GM19467 (cell line): Measurements from ENCODE around the gene ATG2A.

Experiments used
- ATAC-seq: cut with Tn5 transposase; IDR thresholded peaks from one replicate; pipeline ENCODE4 v1.9.1; 2021; ENCODE audit warnings: mild to moderate bottlenecking, moderate library complexity; ENCODE audit not compliant: unreplicated experiment

The ATG2A gene

DNA sequence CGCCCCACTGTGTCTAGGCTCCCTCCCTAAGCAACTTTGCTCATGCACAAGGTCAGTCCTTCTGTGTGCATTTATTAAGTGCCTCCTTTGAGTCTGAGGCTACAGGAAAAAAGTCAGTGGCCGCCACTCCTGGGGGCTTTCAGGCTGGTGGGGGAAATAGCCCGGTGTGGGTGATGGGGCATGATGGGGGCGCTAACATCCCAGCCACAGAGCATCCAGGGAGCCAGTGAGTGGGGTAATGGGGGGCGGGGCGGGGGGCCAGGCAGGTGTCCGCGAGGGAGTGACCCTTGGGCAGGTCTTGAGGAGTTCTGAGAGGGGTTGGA, 28.6 kb downstream of the ATG2A start:
- ATAC-seq: no peak

DNA sequence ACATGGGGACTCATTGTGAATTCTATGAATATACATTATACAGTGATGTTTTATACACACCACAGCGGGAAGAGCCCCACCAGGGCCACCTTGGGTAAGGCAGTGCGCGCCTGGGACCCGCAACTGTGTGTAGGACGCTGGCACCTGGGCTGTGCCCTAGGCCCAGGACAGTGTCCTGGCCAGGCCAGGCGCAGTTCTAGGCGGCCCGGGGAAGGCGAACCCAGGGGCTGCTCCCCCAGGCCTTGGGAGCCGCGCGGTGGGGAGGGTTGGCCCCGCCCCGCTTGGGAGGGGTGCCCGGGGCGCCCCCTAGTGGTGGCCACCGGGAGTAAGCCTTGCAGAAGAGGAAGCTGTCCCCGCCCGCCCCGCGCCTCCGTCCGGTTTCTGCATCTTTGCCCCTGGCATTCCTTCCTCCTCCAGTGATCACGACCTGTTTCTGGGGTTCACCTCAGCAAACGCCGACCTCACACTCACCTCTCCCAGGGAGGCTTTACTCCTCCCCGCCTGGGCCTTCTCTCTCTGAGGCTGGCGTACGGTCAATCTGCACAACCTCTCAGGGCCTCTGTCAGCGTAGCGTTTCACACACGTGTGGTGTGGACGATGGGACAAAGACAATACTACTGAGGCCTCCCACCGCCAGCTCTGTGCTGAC, 29.1 kb downstream of the ATG2A start:
- no peak for ATAC-seq

DNA sequence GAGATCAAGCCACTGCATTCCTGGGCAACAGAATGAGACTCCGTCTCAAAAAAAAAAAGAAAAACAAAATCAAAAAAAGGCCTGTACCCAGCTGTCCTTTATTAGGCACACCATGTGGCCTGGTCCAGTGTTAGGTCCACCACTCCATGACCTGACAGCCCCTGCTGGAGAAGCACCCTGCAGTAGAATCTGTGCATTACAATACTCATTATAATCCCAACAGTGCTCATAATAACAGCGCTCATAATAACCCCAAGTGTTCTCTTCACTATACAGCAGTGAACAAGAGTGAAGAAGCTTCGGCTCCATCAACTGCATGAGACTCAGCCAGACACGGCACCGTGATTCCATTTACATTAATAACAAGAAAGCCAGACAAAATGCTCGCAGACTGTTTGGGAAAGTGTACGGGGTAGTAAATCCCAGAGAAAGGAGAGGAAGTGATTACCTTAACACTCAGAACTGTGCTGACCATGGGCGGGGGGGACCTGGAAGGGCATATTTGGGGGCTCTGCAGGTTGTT, 29.7 kb downstream of the ATG2A start:
- no peak for ATAC-seq

DNA sequence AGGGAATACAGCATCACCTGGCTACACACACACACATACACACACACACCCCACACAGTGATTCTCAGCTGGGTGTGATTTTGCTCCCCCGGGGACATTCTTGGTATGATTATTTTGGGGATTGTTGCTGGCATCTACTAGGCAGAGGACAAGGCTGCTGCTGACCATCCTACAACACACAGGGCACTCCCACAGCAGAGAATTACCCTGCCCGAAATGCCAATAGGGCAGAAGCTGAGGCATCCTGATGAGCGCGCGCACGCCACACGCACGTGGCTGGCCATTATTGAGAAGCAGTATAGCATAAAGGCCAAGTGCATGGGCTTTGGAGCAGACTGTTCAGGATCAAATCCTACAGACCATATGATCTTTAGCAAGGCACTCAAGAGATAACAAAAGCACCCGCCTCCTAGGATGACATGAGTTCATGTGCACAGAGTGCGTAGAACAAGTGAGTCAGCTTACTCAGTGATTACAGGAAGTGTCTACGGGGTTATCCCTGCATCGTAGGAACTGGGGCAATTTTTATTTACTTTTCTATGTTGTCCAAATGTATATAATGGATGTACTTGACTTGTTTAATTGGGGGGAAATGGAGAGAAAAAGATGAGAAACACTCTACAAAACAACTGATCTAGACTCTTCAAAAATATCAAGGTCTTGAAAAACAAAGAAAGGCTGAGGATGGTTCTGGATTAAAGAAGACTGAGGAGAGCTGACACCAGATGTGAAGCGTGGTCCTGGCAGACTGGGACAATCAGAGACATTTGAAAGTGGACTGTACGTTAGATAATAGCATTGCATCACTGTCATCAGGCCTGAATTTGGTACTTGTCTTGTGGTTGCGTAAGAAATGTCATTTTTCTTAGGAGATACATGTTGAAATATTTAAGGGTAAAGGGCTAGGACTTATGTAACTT, 31.4 kb downstream of the ATG2A start:
- ATAC-seq: no peak

DNA sequence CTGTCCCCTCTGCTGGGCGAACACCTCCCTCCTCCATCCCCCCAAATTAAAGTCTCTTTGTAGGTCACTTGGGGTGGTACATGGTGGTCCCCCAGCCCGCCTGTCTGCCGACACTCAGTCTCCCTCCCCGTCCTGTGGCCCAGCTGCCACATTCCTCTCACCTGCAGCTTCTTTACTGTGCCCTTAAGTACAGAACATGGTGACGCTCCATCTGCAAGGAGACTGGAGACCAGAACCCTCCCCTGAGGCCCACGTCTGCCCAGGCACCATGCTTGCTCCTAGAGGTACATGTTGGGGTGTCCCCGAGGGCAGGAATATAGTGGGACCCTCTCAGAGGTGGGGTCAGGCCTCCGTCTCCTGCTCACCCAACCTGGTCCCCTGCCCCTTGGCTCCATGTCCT, 33.0 kb downstream of the ATG2A start:
- no peak for ATAC-seq

DNA sequence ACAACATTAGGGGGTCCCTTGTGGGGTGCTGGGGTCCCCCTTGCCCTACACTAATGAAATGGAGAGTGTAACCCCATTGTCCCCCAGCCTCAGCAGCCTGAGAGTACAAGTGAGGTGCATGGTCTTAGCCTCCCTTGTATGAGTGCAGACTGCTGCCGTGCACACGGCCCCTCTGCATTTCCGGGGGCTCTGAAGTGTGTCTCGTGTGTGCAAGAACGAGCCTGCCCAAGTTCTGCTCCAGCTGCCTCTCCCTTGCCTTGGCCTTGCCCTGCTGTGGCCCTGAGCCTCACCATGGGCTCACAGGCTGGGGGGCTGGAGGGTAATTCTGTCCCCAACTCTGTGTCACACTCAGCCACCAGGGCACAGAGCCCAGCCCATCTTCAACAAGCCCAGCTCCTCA, 33.4 kb downstream of the ATG2A start:
- ATAC-seq: no peak

DNA sequence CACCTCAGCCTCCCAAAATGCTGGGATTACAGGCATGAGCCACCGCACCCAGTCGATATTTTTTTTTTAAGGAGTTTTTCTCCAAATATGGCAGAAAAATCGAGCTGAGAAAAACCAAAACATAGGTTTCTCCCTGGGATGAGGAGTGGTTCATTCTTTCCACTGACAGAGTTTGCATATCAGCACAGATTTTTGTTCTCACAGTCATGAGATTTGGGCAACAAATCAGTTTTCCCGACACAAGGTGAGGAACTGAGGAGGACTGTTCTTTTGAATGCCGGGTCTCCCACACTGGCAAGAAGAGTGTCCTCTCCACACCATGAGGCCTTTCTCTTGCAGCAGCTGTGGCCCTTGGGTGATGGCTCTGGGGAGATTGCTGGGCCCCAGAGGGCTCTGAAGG, 34.8 kb downstream of the ATG2A start:
- no peak for ATAC-seq

DNA sequence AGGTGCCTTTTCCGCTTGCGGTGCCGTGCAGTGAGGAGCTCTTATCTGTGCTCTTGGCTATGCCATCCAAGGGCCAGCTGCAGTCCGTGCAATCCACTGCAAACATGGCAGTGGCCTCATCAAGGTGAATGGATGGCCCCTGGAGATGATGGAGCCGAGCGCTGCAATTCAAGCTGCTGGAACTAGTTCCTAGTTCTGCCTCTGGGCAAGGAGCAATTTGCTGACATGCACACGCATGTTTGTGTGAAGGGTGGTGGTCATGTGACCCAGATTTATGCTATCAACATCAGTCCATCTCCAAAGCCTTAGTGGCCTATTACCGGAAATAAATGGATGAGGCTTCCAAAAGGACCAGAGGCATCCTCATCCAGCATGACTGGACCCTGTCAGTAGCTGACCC, 35.5 kb downstream of the ATG2A start:
- no peak for ATAC-seq

DNA sequence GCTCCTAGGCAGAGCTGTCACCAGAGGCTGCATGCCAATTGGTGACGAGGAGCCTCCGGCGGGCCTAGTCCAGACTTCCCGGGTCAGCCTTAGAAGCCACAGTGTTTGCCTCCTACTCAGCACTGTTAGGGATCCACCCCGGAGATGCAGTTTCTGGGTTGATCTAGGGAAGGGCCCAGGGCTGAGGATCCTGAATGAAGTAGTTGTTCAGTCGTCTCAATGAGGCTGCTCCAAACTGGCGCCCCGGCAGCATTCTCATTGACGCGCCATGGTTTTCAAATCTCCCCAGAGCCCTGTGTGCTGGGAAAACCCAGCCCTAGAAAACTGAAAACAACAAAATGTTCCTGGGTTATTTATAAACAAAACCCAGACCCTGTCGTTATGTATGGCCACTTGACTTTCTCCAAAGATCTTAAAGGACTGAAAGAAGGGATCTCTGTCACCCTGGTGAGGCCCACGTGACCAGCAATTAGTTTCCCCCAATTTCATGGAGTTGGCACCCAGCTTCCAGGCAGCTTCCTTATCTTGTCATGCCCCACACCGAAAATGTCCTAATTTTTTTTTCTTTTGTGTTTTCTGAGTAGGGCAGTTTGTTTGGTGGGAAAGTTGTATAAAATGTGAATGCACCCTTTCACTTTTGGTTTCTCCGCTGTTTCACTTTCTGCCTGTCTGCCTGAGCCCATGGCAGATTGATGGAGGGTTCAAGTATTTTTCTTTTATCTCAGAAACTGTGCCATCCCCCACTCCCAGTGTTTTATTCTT, 36.6 kb downstream of the ATG2A start:
- no peak for ATAC-seq

DNA sequence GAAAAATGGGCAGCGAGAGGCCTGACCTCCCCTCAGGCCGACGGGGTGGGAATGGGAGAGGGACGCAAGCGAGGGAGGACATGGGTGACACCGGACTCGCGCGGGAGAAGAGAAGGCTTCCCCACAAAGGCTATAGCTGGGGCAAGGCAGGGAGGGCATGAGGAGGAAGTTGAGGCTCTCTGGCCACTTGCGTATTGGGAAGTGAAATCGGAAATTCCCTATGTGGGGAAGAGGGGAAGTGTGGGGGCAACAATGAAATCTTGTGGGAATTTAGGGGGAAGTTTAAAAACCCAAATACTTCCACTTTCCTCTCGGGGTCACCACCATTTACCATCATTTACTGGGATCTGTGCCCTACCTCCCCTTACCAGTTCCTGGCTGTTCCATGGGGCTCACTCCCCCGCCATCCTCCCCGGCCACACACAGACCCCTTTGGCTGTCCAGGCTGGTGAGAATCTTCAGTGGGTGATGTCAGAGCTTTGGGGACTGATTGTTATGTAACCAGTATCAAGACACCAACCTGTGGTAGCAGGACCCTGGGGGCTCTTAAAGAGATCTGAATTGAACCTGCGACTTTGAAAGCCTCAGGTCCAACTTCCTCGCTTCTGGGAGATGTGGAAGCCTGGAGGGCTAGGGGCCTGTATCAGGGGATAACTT, 37.6 kb downstream of the ATG2A start:
- ATAC-seq: no peak

DNA sequence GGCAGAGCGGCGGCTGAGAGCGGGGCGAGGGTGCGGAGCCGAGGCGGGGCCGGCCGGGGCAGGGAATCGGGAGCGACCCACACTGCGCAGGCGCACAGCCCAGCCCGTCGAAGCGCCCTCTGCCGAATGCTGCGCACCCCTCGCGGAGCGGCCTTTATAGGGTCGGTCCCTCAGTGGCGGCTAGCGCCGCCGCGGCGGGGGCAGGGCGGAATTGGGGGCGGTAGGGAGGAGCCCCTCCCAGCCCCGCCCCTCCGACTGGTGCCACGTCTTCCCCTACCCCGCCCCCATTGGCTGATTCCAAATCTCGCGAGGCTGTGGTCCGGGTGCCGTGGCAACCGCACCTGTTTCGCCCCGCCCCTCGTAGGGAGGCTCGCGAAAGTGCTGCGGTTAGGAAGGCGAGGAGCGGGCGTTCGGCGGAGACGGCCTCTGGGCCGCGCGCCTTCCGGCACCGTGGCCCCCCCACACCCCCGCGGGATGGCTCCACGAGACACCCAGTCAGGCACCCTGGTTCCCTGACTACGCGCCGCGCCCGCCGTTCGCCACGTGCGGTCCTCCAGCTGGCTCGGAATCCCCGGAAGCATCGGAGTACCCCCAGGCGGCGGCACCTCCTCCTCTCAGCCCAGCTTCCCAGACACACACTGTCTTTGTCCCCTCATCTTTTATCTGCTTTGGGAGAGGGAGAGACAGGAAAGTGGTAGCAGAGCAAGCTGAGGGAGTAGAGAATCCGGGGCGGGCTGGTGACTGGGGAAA, 38.3 kb downstream of the ATG2A start, which contains the start of gene EHD1:
TSS of gene EHD1 (minus strand) at position 128 of the 750 bp plus-strand sequence. CDS start 157 bp downstream, outside the sequence.
- ATAC-seq: peak; percentile 58

DNA sequence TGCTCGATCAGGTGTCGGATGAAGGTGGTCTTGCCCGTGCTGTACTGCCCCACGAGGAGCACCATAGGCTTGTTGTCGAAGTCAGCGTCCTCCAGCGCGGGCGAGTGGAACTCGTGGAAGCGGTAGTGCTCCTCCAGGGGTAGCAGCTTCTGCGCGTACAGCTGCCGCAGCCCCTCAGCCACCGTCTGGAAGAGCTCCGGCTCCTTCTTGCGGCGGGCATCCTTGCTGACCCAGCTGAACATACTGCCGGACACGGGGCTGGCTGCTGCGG, 38.9 kb downstream of the ATG2A start:
- ATAC-seq: no peak

DNA sequence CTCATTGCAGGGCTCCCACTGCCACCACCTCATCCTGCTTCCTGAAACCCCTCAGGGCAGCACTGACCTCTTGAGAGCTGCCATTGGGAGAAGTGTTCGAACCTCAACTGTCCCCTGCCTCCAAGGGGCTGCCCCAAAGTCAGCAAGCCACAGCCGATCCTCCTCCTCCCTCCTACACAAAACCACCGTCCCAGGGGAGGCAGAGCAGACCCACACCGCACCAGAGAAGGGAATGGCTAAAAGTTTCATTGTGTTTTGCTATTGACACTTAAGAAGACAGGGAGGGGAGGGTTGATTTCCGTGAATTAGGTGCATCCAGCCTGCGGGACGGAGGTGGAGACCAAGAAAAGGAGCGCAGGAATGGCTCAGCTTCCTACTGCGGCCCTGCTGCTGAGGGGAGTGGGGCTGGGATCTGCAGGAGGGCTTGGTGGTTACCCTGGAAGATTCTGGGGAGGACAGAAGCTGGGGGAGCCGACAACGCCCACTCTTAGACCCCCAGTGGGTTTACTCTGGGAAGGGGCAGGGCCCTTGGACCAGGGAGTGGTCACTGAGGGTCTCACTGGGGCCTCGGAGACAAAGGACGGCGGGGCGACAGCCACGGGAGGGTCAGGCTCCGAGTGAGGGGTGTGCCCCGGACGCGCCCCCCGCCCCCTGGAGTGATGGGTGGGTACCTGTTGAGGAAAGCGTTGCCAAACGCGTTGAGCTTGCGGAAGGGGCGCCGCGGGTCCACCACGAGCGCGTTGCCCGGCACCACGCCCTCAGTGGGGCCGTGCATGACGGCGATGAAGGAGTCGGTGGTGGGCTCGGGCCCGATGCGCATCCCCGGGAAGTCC, 39.4 kb downstream of the ATG2A start:
- no peak for ATAC-seq

DNA sequence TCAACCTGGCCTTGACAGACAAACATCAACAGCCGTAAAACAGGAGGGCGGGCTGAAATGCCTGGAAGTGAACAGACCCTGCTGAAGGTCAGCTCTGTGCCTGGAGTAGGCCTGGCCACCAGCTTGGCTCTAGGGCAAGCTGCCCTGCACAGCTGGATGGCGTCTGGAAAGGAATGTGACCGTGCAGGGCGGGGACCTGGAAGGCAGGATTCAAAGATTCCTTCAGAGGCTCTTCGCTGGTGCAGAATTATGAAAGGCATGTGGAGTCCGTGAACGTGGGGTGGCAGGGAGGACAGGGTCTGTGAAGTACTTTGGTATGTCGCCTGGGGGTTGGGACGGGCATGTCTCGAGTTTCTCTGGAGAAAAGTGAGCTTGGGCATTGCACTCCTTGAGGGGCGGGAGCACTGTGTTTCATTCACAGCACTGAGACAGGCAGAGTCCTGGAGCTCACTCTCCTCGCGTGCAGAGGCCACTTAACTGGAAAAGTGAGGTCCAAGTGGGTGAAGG, 40.1 kb downstream of the ATG2A start:
- no peak for ATAC-seq

DNA sequence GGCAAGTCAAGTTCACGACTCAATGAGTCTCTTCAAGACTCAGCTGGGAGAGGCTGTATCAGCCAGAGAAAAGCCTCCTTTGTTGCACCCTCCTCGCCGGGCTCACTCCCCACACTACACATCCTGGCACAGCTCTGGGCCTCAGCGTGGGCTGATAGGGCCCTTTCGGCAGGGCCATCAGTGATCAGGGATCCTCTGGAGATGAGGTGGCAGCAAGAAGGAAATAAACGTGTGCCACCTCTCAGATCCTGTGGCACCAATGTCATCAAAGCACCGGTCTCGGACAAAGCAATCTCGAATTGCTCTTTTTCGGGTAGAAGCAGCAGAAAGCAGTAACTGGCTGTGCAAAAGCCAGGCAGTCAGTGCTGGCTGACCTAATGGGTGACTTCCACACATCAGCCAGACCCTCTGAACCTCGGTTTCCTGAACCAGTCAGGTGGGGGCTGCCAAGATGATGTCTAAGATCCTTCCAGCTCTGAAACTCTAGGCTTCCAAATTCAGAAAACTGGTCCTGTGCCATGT, 40.7 kb downstream of the ATG2A start:
- ATAC-seq: no peak

DNA sequence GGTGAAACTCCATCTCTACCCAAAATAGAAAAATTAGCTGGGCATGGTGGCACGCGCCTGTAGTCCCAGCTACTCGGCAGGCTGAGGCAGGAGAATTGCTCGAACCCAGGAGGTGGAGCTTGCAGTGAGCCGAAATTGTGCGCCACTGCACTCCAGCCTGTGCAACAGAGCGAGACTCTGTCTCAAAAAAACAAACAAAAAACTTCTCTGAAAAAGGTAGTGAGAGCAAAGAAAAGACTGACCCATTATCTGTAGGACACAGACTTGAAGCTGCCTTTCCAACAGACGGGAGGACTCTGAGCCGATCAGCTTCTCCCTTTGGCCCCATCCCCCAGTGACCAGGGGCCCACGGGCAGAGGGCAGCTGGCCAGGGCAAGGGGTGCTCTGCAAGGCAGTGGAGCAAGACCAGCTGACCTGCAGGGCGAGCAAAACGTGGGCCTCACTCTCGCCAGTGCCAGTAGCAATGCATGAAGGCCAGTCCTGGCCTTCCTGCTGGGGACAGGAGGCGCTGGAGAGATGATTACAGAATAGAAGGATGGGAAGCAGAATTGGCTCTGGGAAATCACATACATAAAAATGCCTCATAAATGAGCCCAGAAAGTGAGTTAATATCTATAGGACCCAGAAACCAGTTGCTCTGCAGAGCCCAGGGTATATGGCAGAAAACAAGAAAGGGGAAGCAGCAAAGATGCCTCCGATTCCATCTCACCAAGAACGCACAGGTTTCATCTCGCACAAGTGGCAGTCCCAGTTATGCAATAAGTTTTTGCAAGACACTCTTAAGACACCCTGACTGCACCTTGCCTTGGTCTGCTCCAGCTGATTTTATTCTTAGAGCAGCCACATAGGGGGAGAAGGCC, 41.4 kb downstream of the ATG2A start:
- no peak for ATAC-seq

DNA sequence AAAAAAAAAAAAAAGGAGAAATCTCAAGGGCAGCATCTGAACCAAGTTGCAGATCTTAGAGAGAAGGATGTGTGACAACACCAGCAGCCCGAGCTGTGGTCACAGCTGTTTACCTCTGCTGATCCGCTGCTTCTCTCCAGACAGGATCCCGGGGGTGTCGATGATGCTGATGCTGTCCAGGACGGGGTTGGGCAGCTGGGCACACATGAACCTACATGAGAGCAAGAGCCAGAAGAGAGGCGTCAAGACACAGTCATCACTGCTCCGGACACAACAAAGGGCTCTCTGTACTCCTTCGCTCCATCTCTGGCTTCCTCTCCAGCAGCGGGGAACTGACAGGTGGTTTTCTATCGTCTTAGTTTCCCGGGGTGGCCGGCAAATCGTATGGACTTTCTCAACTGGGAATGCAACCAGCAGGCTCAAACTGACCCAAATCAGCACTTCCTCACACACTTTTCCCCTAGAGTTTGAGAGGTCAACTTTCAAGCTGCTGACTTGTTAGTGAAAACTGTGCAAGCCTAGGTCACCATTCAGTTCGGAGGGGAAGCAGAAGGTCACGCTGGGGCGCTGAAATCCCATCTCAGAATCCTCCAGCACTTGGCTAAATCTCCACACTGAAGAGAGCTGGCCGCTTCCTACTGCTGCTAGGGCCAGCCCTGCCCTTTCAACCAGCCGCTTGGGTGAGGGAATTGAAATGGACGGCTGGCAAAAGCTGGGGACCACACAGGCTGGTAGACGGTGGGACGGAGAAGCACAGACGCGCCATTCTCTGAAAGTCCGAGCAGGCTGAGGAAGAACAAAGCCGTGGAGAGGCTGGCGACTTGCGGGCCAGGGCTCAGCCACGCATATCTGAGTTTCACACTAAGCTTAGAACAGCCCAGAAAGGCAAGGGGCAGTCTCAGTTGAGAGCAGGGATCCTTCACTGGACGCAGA, 42.4 kb downstream of the ATG2A start:
- no peak for ATAC-seq
